HepG2 (cell line): ENCODE data around the gene CACNA1I. TPM values are rescaled to one million over a fixed set of nuclear protein-coding genes. Genes with fewer than 3 reads are reported as not detected.

Experiments used
- ATF4 ChIP-seq, 2 experiments: fragments of 450-650 bp in 1 of 2; sonication (generic) in 1 of 2; formaldehyde crosslinking; IDR thresholded peaks; 2 replicates each; pipeline versions ENCODE4 v1.5.0 to v1.8.0; 2020 to 2022; ENCODE audit warnings: mild to moderate bottlenecking in 1 of 2, missing genetic modification reagents in 1 of 2
- CTCF ChIP-seq: sonication (generic); formaldehyde crosslinking; IDR thresholded peaks from 2 replicates; pipeline ENCODE4 v1.5.0; 2020; ENCODE audit warnings: mild to moderate bottlenecking, missing genetic modification reagents, moderate library complexity
- DMAP1 ChIP-seq: IDR thresholded peaks from 2 replicates; pipeline ENCODE4 v1.6.1; 2016
- DNMT1 ChIP-seq: sonication (generic); formaldehyde crosslinking; IDR thresholded peaks from 2 replicates; pipeline ENCODE4 v1.5.1; 2020; ENCODE audit warnings: mild to moderate bottlenecking, missing genetic modification reagents
- ELF1 ChIP-seq: sonication (generic); formaldehyde crosslinking; IDR thresholded peaks from 2 replicates; pipeline ENCODE4 v1.4.0; 2020; ENCODE audit warnings: missing genetic modification reagents
- FOXO1 ChIP-seq: sonication (generic); formaldehyde crosslinking; IDR thresholded peaks from 2 replicates; pipeline ENCODE4 v1.4.0; 2020; ENCODE audit warnings: missing genetic modification reagents
- GATAD1 ChIP-seq: IDR thresholded peaks from 2 replicates; pipeline ENCODE4 v1.6.1; 2016; ENCODE audit warnings: missing genetic modification reagents, missing compliant biosample characterization
- HDAC2 ChIP-seq: sonication (generic); formaldehyde crosslinking; IDR thresholded peaks from 2 replicates; pipeline ENCODE4 v1.4.0; 2020; ENCODE audit warnings: missing genetic modification reagents
- HOXA7 ChIP-seq: sonication (generic); formaldehyde crosslinking; IDR thresholded peaks from 2 replicates; pipeline ENCODE4 v1.8.1; 2022; ENCODE audit warnings: mild to moderate bottlenecking, missing genetic modification reagents, moderate library complexity
- ISL2 ChIP-seq: sonication (generic); formaldehyde crosslinking; IDR thresholded peaks from 2 replicates; pipeline ENCODE4 v1.5.0; 2020; ENCODE audit warnings: missing genetic modification reagents
- JARID2 ChIP-seq: sonication (generic); formaldehyde crosslinking; IDR thresholded peaks from 2 replicates; pipeline ENCODE4 v1.8.1; 2023; ENCODE audit warnings: missing genetic modification reagents, inconsistent platforms; ENCODE audit not compliant: insufficient replicate concordance
- JUND ChIP-seq: sonication (generic); formaldehyde crosslinking; IDR thresholded peaks from 2 replicates; pipeline ENCODE4 v1.8.0; 2022; ENCODE audit warnings: mild to moderate bottlenecking, missing genetic modification reagents
- KLF12 ChIP-seq: sonication (generic); formaldehyde crosslinking; IDR thresholded peaks from 2 replicates; pipeline ENCODE4 v1.4.0; 2020; ENCODE audit warnings: missing genetic modification reagents, borderline replicate concordance
- MTA3 ChIP-seq: sonication (generic); formaldehyde crosslinking; IDR thresholded peaks from 2 replicates; pipeline ENCODE4 v1.4.0; 2020; ENCODE audit warnings: missing genetic modification reagents
- RBM39 ChIP-seq: fragments of 200-400 bp; formaldehyde crosslinking; IDR thresholded peaks from one replicate; pipeline ENCODE4 v1.6.1; 2018; ENCODE audit warnings: antibody characterized with exemption, mild to moderate bottlenecking, low read depth, low read length; ENCODE audit not compliant: poor library complexity, severe bottlenecking
- RORA ChIP-seq: sonication (generic); formaldehyde crosslinking; IDR thresholded peaks from 2 replicates; pipeline ENCODE4 v1.5.0; 2020; ENCODE audit warnings: mild to moderate bottlenecking, missing genetic modification reagents, moderate library complexity
- RXRB ChIP-seq: IDR thresholded peaks from 2 replicates; pipeline ENCODE4 v1.6.1; 2016; ENCODE audit warnings: borderline replicate concordance, missing genetic modification reagents, missing compliant biosample characterization
- SMAD3 ChIP-seq: sonication (generic); formaldehyde crosslinking; IDR thresholded peaks from 2 replicates; pipeline ENCODE4 v1.4.0; 2020; ENCODE audit warnings: missing genetic modification reagents
- SOX5 ChIP-seq: IDR thresholded peaks from 2 replicates; pipeline ENCODE4 v1.6.1; 2016; ENCODE audit warnings: borderline replicate concordance
- SPEN ChIP-seq: sonication (generic); formaldehyde crosslinking; IDR thresholded peaks from 2 replicates; pipeline ENCODE4 v1.5.1; 2020; ENCODE audit warnings: low read depth, mild to moderate bottlenecking, missing genetic modification reagents
- SRSF1 ChIP-seq: fragments of 200-400 bp; formaldehyde crosslinking; optimal IDR thresholded peaks from 2 replicates; pipeline ENCODE3; 2017; ENCODE audit warnings: mild to moderate bottlenecking, low read depth, low read length, moderate library complexity
- YY1 ChIP-seq: IDR thresholded peaks from 2 replicates; pipeline ENCODE4 v1.6.1; 2011; ENCODE audit warnings: low read length, low read depth, moderate library complexity, mild to moderate bottlenecking; ENCODE audit not compliant: insufficient read depth, insufficient replicate concordance
- ZKSCAN5 ChIP-seq: sonication (generic); formaldehyde crosslinking; IDR thresholded peaks from 2 replicates; pipeline ENCODE4 v1.5.1; 2020; ENCODE audit warnings: mild to moderate bottlenecking, missing genetic modification reagents
- ZNF274 ChIP-seq: sonication (generic); formaldehyde crosslinking; IDR thresholded peaks from 2 replicates; pipeline ENCODE4 v1.5.1; 2020; ENCODE audit warnings: mild to moderate bottlenecking, missing genetic modification reagents
- ZNF34 ChIP-seq: sonication (generic); formaldehyde crosslinking; IDR thresholded peaks from 2 replicates; pipeline ENCODE4 v1.4.0; 2020; ENCODE audit warnings: mild to moderate bottlenecking, missing genetic modification reagents, borderline replicate concordance
- ZNF598 ChIP-seq: sonication (generic); formaldehyde crosslinking; IDR thresholded peaks from 2 replicates; pipeline ENCODE4 v1.5.1; 2020; ENCODE audit warnings: mild to moderate bottlenecking, missing genetic modification reagents, borderline replicate concordance
- ZNF75D ChIP-seq: sonication (generic); formaldehyde crosslinking; IDR thresholded peaks from 2 replicates; pipeline ENCODE4 v1.8.1; 2023; ENCODE audit warnings: missing genetic modification reagents, mild to moderate bottlenecking, borderline replicate concordance
- ZNF766 ChIP-seq: sonication (generic); formaldehyde crosslinking; IDR thresholded peaks from 2 replicates; pipeline ENCODE4 v1.5.0; 2020; ENCODE audit warnings: missing genetic modification reagents, borderline replicate concordance
- ZNF776 ChIP-seq: sonication (generic); formaldehyde crosslinking; IDR thresholded peaks from 2 replicates; pipeline ENCODE4 v1.4.0; 2020; ENCODE audit warnings: mild to moderate bottlenecking, missing genetic modification reagents
- ZNF83 ChIP-seq: sonication (generic); formaldehyde crosslinking; IDR thresholded peaks from 2 replicates; pipeline ENCODE4 v1.4.0; 2020; ENCODE audit warnings: missing genetic modification reagents, mild to moderate bottlenecking, borderline replicate concordance
- polyA plus RNA-seq, 8 experiments: library from polyadenylated mRNA; depleted of rRNA in 3 of 8; stranded (reverse) in 7 of 8; unstranded in 1 of 8; fragments of >200 nt; fragmentation: Illumina TruSeq in 4 of 8; extraction: Trizol in 4 of 8; gene quantifications; 2 replicates each; pipeline versions ENCODE4 v1.2.1 to v1.2.3, GENCODE V29; 2011 to 2016; ENCODE audit warnings: low read depth in 4 of 8, missing spikeins in 1 of 8, mixed read lengths in 1 of 8; ENCODE audit not compliant: insufficient read depth in 1 of 8
- total RNA-seq, 5 experiments: library from RNA; depleted of rRNA; stranded (reverse); fragments of >200 nt; fragmentation: Illumina TruSeq; extraction: Trizol; gene quantifications; 2 replicates each; pipeline ENCODE4 v1.2.3, GENCODE V29; 2016; ENCODE audit warnings: low read depth in 1 of 5

The CACNA1I gene
- total and polyA plus RNA-seq, 2 of the 13 experiments (the other 11 are each of a cell fraction or from before 2014, with no cell fraction given): not detected

GRCh38 chr22:39534591-39535356, 35.8 kb upstream of the CACNA1I start (continued):
- peak; percentile 50; the same call in 1 of the 2 replicates for TF ChIP-seq DMAP1 (CRISPR knock-in tag)
- TF ChIP-seq ZNF766 (CRISPR knock-in tag): no peak
- TF ChIP-seq JARID2: no peak
- TF ChIP-seq CTCF: peak; percentile 99
- no peak for TF ChIP-seq ATF4 (CRISPR knock-in tag; IDR thresholded peaks at IDR 0.05)
- no peak for TF ChIP-seq ZNF776 (CRISPR knock-in tag)
- TF ChIP-seq MTA3: no peak
- peak; percentile 28; the same call in 1 of the 2 replicates for TF ChIP-seq ZNF274 (CRISPR knock-in tag)
- TF ChIP-seq ISL2: 0 out of 2 replicates have a peak, but pooled peaks have one; percentile 36
- TF ChIP-seq RORA: no peak
- no peak for TF ChIP-seq SMAD3
- TF ChIP-seq DNMT1 (CRISPR knock-in tag): peak; percentile 29; the same call in 1 of the 2 replicates
- TF ChIP-seq RBM39: peak; percentile 56
- peak; percentile 42 for TF ChIP-seq YY1
- peak; percentile 41; the same call in 1 of the 2 replicates for TF ChIP-seq ZNF598 (CRISPR knock-in tag)
- no peak for TF ChIP-seq SRSF1
- TF ChIP-seq SOX5: peak; percentile 18; the same call in 1 of the 2 replicates
- 0 out of 2 replicates have a peak, but pooled peaks have one; percentile 70 for TF ChIP-seq ZNF34 (CRISPR knock-in tag)
- peak; percentile 18; the same call in 1 of the 2 replicates for TF ChIP-seq ELF1
- TF ChIP-seq ZNF75D (CRISPR knock-in tag): no peak
- no peak; the same call in 1 of the 2 replicates for TF ChIP-seq JUND
- TF ChIP-seq SPEN: peak; percentile 43
- TF ChIP-seq RXRB: 0 out of 2 replicates have a peak, but pooled peaks have one; percentile 9
- TF ChIP-seq ZNF83 (CRISPR knock-in tag): 0 out of 2 replicates have a peak, but pooled peaks have one; percentile 42
- no peak for TF ChIP-seq HOXA7
- TF ChIP-seq HDAC2 (CRISPR knock-in tag): peak; percentile 48; the same call in 1 of the 2 replicates
- TF ChIP-seq FOXO1 (CRISPR knock-in tag): peak; percentile 45; the same call in 1 of the 2 replicates
- TF ChIP-seq KLF12 (CRISPR knock-in tag): no peak
- no peak for TF ChIP-seq ZKSCAN5 (CRISPR knock-in tag)
- peak; percentile 53 for TF ChIP-seq GATAD1 (CRISPR knock-in tag)
